A549 treated with AZD9567 at 1 μM for 4 hours (cell line): ENCODE data around the gene CYP27A1. TPM values are rescaled to one million over a fixed set of nuclear protein-coding genes. Genes with fewer than 3 reads are reported as not detected.

ENCODE experiments used
- total RNA-seq: library from RNA; stranded (reverse); fragments of 200-300 nt; extraction: Qiagen RNA extraction; gene quantifications from 5 replicates; pipeline ENCODE4 v1.2.3, GENCODE V29; 2022; ENCODE audit not compliant: insufficient read depth

Gene CYP27A1
- total RNA-seq = 0.11 to 0.23 TPM (median 0.16 TPM) in 4 of 5 replicates, not detected in the other

DNA sequence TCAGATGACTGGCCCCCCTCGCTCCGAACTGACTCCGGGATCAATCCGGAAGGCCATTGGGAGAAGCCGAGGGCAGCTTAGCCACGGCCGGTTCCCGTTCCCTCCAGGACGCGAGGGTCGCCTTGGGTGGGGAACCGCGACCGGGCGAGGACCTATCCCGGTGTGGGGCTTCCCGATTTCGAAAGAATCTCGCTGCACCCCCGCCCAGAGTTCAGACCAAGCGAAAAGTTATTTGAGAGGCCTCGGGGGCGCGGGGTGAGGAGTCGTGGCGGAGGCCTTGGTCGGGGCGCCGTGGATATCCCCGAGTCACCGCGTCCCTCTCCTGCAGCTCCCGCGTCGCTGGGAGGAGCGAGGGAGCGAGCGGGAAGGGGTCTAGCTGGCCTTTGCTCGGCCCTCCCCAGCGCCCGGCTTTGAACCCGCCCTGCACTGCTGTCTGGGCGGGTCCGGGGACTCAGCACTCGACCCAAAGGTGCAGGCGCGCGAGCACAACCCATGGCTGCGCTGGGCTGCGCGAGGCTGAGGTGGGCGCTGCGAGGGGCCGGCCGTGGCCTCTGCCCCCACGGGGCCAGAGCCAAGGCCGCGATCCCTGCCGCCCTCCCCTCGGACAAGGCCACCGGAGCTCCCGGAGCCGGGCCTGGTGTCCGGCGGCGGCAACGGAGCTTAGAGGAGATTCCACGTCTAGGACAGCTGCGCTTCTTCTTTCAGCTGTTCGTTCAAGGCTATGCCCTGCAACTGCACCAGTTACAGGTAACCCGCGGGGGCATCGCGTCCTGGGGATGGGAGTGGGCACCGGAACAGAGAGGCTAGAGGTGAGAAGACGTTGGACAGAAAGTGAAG lies at the start of gene CYP27A1:
Gene CYP27A1 (plus strand): TSS at position 457 of the 837 bp plus-strand sequence. CDS start 36 bp downstream, at position 493.

GRCh38 chr2:218831378-218831990 lies 49.5 kb downstream of the CYP27A1 start, which contains the start of gene PRKAG3:
TSS of gene PRKAG3 (minus strand) at chr2:218831803.

GRCh38 chr2:218859556-218859987 lies 77.6 kb downstream of the CYP27A1 start, which contains the start of gene WNT6:
TSS of gene WNT6 (plus strand) at chr2:218859805. CDS start at chr2:218860038, 233 bp downstream.

Other genes starting within 250 kb of the CYP27A1 start
- 4.4 to 6.9 TPM (median 5.7 TPM) in 5 replicates for gene USP37, start 213.8 kb upstream of the CYP27A1 start, total RNA-seq
- gene CNOT9, start 213.3 kb upstream of the CYP27A1 start, total RNA-seq = 37.8 to 43.5 TPM (median 39.3 TPM) in 5 replicates
- 0.25 to 0.74 TPM (median 0.38 TPM) in 4 of 5 replicates, not detected in the other for gene PLCD4, start 174.2 kb upstream of the CYP27A1 start, total RNA-seq
- 11.6 to 17.4 TPM (median 17.0 TPM) in 5 replicates for gene ZNF142, start 122.5 kb upstream of the CYP27A1 start, total RNA-seq
- 39.0 to 52.4 TPM (median 49.0 TPM) in 5 replicates for gene BCS1L, start 122.5 kb upstream of the CYP27A1 start, total RNA-seq
- 47.6 to 71.2 TPM (median 49.4 TPM) in 5 replicates for gene RNF25, start 110.1 kb upstream of the CYP27A1 start, total RNA-seq
- 11.3 to 23.0 TPM (median 12.1 TPM) in 5 replicates for gene STK36, start 110.1 kb upstream of the CYP27A1 start, total RNA-seq
- gene TTLL4, start 71.3 kb upstream of the CYP27A1 start, total RNA-seq = 27.0 to 33.5 TPM (median 27.4 TPM) in 5 replicates
- gene PRKAG3, start 49.7 kb downstream of the CYP27A1 start, total RNA-seq = 0.03 TPM in 1 of 5 replicates, not detected in the others
- 0.18 to 0.25 TPM (median 0.23 TPM) in 4 of 5 replicates, not detected in the other for gene WNT6, start 77.7 kb downstream of the CYP27A1 start, total RNA-seq
- gene WNT10A, start 98.7 kb downstream of the CYP27A1 start, total RNA-seq = 0.06 to 0.14 TPM (median 0.11 TPM) in 4 of 5 replicates, not detected in the other
- 2.9 to 5.3 TPM (median 4.8 TPM) in 5 replicates for gene CDK5R2, start 177.5 kb downstream of the CYP27A1 start, total RNA-seq
- 0.03 TPM in 1 of 5 replicates, not detected in the others for gene FEV, start 203.0 kb downstream of the CYP27A1 start, total RNA-seq
- gene CRYBA2, start 211.3 kb downstream of the CYP27A1 start, total RNA-seq = not detected in 5 replicates